ENCODE measurements around the gene GINS2. TPM values are rescaled to one million over a fixed set of nuclear protein-coding genes. Genes with fewer than 3 reads are reported as not detected.

GINS2 gene
- total RNA-seq, 2 experiments from 2014 or later: 33.4 to 34.2 TPM

DNA sequence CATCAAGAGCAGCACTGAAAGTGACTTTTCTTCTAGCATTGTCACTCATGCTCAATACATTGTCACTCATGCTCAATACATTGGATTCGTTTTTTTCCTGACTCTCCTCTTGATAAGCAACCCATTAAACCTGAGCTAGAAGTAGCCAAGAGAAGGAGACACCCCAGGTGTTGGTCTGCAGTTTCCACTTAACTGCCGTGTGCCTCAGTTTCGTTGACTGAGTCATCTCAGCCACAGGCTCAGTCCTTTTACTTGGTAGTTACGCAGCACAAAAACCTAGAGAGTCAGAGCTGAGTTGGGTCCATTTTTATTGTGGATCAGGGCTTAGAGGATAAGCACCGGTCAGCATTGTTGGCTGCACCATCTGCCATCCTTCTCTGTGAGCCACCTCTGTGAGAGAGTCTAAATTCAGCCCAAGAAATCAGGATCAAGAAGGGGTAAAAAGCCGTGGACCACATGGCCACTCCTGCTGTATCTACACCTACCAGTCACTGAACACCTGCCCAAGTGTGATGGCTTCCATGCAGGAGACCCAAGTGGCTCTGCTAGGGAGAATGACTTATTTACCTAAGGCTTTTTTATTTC is 11.3 kb downstream of the GINS2 start:
- peaks cover 23% of the 10 kb centered on the region for H3K36me3 Mint-ChIP-seq
- peaks cover 14% of the 10 kb centered on the region for H3K4me1 Mint-ChIP-seq
- DNase-seq (no peak), ATAC-seq (ENCODE audit: low read depth) (no peak)
- no peaks in the 10 kb centered on the region for H3K9me3 Mint-ChIP-seq
- H3K4me3 Mint-ChIP-seq: no peak overlapping the region
- POLR2A ChIA-PET: interaction anchor here (0.7 kb wide), 2 partner anchors 9 to 106 kb away, joined by 3 read pairs; no protein-coding TSS in a partner anchor
- H3K27me3 Mint-ChIP-seq: no peaks in the 10 kb centered on the region
- no peak overlapping the region for H3K27ac Mint-ChIP-seq

DNA sequence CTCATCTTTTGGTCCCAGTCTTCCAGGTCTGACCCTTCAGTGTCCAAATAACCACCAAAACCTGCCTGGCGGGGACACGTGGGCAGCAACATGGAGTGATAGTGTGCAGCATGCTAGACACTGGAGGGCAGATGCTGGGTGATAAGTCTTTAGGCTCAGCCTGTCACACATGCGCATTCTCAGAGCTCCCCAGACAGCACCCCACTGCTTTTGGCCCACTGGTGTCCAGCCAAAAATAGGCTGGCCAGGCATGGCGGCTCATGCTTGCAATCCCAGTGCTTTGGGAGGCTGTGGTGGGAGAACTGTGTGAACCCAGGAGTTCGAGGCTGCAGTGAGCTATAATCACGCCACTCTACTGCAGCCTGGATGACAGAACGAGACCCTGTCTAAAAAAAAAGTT is 12.3 kb downstream of the GINS2 start:
- no peak for ATAC-seq (ENCODE audit: low read depth)
- Mint-ChIP-seq H3K27me3 (no peaks in the 10 kb centered on the region), H3K9me3 (no peaks in the 10 kb centered on the region), H3K4me1 (peaks cover 14% of the 10 kb centered on the region), H3K36me3 (peaks cover 22% of the 10 kb centered on the region), H3K27ac (no peak overlapping the region), H3K4me3 (no peak overlapping the region)
- POLR2A ChIA-PET: no interaction called here
- no peak for DNase-seq

DNA sequence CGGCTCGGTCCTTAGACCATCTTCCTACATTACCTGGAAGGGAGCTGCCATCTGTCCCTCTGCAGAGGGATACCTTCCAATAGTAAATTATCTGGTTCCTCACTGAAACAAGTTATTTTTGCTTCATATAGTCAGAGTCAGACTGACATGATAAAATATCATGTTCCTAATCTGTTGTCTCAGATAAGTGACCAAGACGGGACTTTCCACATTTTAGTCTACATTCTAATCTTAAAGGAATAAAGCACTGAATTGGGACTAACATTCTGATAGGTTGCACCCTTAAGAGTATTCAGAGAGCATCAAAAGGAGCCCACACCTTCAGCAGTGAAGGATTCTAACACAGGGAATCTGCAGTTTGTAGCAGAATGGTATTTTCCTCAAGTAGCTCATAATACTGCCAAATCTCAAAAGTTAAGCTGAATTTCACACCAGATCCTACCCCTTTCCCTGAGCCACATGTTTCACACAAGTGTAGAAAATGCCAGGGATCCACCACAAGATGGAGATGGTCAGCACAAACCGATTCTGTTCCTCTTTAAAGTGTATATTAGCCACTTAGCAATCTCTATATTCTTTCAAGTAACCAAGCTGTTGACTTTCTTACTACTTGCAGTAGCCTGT is 13.4 kb downstream of the GINS2 start:
- no peak overlapping the region for H3K27ac Mint-ChIP-seq
- ATAC-seq (ENCODE audit: low read depth) (no peak), DNase-seq (no peak)
- POLR2A ChIA-PET: no interaction called here
- H3K9me3 Mint-ChIP-seq: no peaks in the 10 kb centered on the region
- H3K27me3 Mint-ChIP-seq: no peaks in the 10 kb centered on the region
- peaks cover 17% of the 10 kb centered on the region for H3K36me3 Mint-ChIP-seq
- peaks cover 7% of the 10 kb centered on the region for H3K4me1 Mint-ChIP-seq
- H3K4me3 Mint-ChIP-seq: no peak overlapping the region

DNA sequence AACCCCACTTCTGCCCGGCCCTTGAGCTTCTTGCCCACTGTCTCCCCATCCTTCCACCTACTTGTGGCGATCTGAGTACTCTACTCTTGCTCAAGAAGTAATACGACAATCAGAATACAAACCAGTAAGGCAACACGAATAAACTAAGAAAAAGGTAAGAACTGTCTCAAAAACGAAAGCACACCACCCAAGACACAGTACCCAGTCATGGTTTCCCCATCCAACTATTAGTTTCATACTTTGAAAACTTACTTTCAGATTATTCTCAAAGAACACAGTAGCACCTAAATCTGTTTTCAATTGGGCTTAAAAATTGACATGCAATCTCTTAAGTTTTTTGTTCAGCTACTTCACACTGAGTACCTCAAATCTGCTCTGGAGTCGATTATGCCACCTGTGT is 13.9 kb downstream of the GINS2 start:
- DNase-seq (no peak), ATAC-seq (ENCODE audit: low read depth) (no peak)
- Mint-ChIP-seq H3K36me3 (peaks cover 13% of the 10 kb centered on the region), H3K27ac (peak overlapping the region; percentile 5), H3K9me3 (no peaks in the 10 kb centered on the region), H3K27me3 (no peaks in the 10 kb centered on the region), H3K4me3 (no peak overlapping the region), H3K4me1 (peaks cover 4% of the 10 kb centered on the region)
- POLR2A ChIA-PET: no interaction called here

DNA sequence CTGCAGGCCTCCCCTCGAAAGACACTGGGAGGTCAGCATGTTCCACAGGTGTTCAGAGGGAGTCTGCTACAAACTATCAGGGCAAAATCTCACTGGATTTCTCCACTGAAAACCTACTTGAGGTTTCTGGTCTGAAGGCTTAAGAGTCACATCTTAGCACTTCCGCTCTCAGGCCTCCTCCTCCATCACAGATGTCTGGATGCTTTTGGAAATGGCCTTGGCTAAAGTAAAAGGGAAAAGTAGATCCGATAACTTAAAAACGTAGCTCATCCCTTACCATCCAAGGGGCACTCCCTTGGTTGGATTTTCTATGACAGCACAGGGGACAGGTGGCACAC is 14.4 kb downstream of the GINS2 start:
- POLR2A ChIA-PET: no interaction called here
- no peak overlapping the region for H3K27ac Mint-ChIP-seq
- peaks cover 10% of the 10 kb centered on the region for H3K36me3 Mint-ChIP-seq
- peaks cover 1% of the 10 kb centered on the region for H3K4me1 Mint-ChIP-seq
- H3K9me3 Mint-ChIP-seq: no peaks in the 10 kb centered on the region
- H3K27me3 Mint-ChIP-seq: no peaks in the 10 kb centered on the region
- no peak overlapping the region for H3K4me3 Mint-ChIP-seq
- DNase-seq (no peak), ATAC-seq (ENCODE audit: low read depth) (no peak)

DNA sequence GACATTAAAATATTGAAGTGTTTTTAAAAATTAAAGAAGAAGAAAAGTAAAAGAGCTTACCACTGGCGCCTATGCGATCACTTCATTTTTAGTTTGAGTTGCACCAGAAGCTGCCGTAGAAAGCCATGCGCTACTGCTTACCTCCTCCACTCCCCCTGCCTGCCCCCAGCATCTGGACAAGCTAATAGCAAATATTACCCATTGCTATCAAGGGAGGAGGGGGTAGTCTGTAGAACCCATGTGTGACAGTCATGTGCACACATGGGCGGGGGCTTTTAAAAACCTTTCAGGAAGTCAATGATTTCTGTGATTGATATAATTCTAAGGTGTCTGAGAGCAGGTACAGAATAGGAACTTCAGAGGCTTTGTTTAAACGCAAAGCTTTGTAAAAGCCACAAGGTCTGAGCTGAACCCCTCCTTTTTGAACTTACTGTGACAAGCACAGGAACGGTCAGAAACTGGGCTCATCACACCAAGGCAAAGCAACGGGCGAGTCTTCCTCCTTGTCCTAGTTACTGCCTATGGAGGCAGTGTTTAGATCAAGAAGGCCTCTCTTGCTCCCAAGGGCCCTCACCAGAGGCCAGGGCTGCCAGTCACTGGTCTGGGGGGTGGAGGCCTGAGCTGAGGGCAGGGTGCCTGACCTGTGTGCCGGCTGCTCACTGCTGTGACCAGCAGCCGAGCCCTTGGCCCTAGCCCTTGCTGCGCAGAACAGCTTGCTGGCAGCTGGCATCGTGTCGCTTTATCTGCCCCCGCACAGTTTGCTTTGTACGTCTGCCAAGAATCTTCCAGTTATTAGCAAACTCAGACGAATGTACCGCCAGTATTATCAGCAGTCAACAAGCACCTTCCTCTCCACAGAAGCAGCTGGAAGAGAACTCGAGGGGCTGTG is 15.0 kb downstream of the GINS2 start:
- H3K4me1 Mint-ChIP-seq: peaks cover 1% of the 10 kb centered on the region
- no peaks in the 10 kb centered on the region for H3K9me3 Mint-ChIP-seq
- DNase-seq (no peak), ATAC-seq (ENCODE audit: low read depth) (no peak)
- no peak overlapping the region for H3K27ac Mint-ChIP-seq
- no peaks in the 10 kb centered on the region for H3K27me3 Mint-ChIP-seq
- peaks cover 10% of the 10 kb centered on the region for H3K36me3 Mint-ChIP-seq
- POLR2A ChIA-PET: no interaction called here
- H3K4me3 Mint-ChIP-seq: no peak overlapping the region

DNA sequence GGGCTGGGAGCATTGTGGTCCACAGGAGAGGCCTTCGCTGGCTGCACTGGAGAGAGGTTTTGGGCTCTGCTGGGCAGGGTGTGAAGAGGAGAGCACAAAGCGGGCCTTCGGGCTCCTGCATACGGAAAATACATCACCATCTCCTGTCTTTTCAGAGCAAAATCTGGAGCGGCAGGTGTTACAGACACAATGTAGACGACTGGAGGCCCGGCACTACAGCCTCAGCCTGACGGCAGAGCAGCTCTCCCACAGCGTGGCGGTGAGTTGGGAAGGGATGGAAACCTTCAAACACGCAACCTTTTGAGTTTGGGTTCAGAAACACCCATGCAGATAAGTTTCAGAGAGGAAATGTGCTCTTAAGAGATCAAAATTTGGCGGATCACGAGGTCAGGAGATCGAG is 17.9 kb downstream of the GINS2 start:
- ATAC-seq (ENCODE audit: low read depth) (no peak), DNase-seq (no peak)
- POLR2A ChIA-PET: no interaction called here
- Mint-ChIP-seq H3K27me3 (no peaks in the 10 kb centered on the region), H3K9me3 (no peaks in the 10 kb centered on the region), H3K27ac (no peak overlapping the region), H3K4me3 (no peak overlapping the region), H3K36me3 (peaks cover 7% of the 10 kb centered on the region), H3K4me1 (peaks cover 1% of the 10 kb centered on the region)

DNA sequence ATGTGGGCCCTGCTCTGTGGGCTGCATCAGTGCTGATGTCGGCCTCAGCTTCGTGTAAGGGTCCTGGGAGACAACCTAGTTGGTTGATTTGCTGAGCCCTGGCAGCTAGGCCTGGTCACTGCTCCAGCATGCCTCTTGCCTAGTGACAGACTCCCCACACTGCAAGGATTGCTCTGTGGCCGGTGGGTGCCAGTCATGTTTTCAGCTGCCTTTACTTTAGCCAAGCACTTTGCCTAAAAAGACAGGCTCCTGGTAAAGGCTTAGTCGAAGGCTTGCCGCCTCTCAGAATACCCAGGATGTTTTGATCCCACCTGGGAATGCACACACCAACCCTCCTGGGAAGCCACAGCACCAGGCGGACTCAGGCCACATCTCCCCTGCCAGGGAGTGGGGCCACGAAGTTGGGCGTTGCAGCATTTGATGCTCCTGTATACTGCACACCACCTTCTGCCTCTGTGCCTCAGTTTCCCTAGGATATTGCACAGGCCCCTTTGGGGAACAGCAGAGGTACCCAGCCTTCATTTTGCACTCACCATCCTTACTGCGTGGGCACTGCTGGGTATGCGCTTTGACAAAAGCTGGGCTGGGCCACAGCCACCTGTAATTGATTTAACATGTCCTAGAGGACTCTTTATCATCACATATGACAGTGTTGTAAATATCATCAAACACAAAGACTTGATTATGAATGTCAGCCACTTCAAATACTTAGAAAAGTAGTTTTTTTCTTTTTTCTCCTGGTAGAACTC is 19.9 kb downstream of the GINS2 start:
- Mint-ChIP-seq H3K4me1 (no peaks in the 10 kb centered on the region), H3K4me3 (no peak overlapping the region), H3K9me3 (no peaks in the 10 kb centered on the region), H3K27me3 (no peaks in the 10 kb centered on the region), H3K36me3 (peaks cover 5% of the 10 kb centered on the region), H3K27ac (no peak overlapping the region)
- ATAC-seq (ENCODE audit: low read depth) (no peak), DNase-seq (no peak)
- POLR2A ChIA-PET: interaction anchor here (0.6 kb wide), 1 partner anchor 8 kb away, joined by 3 read pairs; no protein-coding TSS in a partner anchor

DNA sequence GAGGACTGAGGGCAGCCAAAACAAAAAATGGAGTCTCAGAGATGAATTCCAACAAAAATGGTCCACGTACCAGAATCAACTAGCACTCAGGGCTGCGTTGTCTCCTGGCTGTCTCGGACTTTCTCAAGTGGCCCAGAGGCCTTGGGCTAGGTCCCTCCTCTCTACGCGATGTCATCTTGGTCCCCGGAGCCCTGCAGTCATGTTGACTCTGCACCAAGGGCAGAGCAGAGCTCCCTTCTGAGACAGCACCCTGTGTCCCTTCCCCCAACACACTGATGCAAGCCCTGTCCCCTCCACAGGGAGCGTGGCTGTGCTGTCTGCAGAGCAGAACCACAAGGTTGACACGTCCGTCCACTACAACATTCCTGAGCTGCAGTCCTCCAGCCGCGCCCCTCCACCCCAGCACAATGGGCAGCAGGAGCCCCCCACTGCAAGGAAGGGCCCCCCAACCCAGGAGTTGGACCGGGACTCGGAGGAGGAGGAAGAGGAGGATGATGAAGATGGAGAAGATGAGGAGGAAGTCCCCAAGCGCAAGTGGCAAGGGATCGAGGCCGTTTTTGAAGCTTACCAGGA is 20.8 kb downstream of the GINS2 start:
- ATAC-seq (ENCODE audit: low read depth) (no peak), DNase-seq (no peak)
- Mint-ChIP-seq H3K27ac (peak overlapping the region; percentile 8), H3K4me1 (no peaks in the 10 kb centered on the region), H3K9me3 (no peaks in the 10 kb centered on the region), H3K27me3 (no peaks in the 10 kb centered on the region), H3K4me3 (no peak overlapping the region), H3K36me3 (peaks cover 7% of the 10 kb centered on the region)
- POLR2A ChIA-PET: interaction anchor here (0.6 kb wide), 1 partner anchor 9 kb away, joined by 3 read pairs; no protein-coding TSS in a partner anchor

DNA sequence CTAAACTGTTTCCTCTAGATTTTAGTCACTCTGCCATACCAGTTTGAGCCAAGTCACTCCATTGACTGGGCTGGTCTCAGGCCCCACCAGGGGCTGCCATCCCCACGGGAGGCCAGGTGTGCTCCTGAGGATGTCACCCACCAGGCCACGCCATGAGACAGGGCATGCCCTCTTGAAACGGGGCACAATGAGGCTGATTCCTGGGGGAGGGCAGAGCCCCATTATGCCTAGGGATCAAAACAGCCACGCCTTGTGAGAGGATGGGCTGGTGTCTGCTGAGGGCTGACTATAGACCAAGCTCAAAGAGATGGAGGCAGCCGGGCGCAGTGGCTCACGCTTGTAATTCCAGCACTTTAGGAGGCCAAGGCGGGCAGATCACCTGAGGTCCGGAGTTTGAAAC is 21.5 kb downstream of the GINS2 start:
- POLR2A ChIA-PET: no interaction called here

DNA sequence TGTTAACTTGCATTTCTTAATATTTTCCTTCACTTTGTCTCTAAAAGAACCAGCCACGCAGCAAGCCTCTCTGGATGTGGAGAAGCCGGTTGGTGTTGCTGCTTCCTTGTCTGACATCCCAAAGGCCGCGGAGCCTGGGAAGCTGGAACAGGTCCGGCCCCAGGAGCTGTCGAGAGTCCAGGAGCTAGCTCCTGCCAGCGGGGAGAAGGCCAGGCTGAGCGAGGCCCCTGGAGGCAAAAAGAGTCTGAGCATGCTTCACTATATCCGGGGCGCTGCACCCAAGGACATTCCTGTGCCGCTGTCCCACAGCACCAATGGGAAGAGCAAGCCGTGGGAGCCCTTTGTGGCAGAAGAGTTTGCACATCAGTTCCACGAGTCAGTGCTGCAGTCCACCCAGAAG is 22.8 kb downstream of the GINS2 start:
- Mint-ChIP-seq H3K4me1 (no peaks in the 10 kb centered on the region), H3K4me3 (no peak overlapping the region), H3K27me3 (no peaks in the 10 kb centered on the region), H3K27ac (no peak overlapping the region), H3K9me3 (no peaks in the 10 kb centered on the region), H3K36me3 (peaks cover 6% of the 10 kb centered on the region)
- ATAC-seq (ENCODE audit: low read depth) (no peak), DNase-seq (no peak)
- POLR2A ChIA-PET: no interaction called here

More for the DNA sequence above, 21.5 kb downstream of the GINS2 start:
- Mint-ChIP-seq H3K27me3 (no peaks in the 10 kb centered on the region), H3K27ac (no peak overlapping the region), H3K4me1 (no peaks in the 10 kb centered on the region), H3K36me3 (peaks cover 7% of the 10 kb centered on the region), H3K9me3 (no peaks in the 10 kb centered on the region), H3K4me3 (no peak overlapping the region)
- no peak for ATAC-seq (ENCODE audit: low read depth)
- no peak for DNase-seq

DNA sequence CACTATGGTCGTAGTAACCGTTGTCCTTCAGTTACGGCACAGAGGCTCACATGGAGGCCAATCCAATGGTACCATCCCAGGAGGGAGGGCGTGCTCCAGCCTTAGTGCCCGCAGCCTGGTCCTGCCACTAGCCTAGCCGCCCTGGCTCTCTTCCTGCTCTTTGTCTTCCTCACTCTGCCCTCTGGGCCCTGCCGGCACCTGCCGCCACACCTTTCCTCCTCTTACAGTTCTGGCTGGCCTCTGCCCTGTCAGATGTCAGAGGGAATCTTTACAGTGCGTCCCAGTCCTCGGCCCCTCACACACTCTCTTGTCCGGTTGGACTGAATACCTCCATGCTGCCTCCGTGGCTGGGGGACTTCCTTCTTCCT is 23.4 kb downstream of the GINS2 start:
- H3K36me3 Mint-ChIP-seq: peaks cover 5% of the 10 kb centered on the region

More for the DNA sequence above, 23.4 kb downstream of the GINS2 start:
- H3K27me3 Mint-ChIP-seq: no peaks in the 10 kb centered on the region
- H3K9me3 Mint-ChIP-seq: no peaks in the 10 kb centered on the region
- ATAC-seq (ENCODE audit: low read depth) (no peak), DNase-seq (no peak)
- POLR2A ChIA-PET: no interaction called here
- H3K4me1 Mint-ChIP-seq: no peaks in the 10 kb centered on the region
- no peak overlapping the region for H3K27ac Mint-ChIP-seq
- no peak overlapping the region for H3K4me3 Mint-ChIP-seq
